Measurements from ENCODE around the gene SULT1C3.

The SULT1C3 gene

GRCh38 chr2:108309903-108310302 is 70.1 kb downstream of the SULT1C3 start:
- DNase-seq: no peak

Measured in activated CD4-positive, alpha-beta T cell treated with anti-CD3 and anti-CD28 coated beads, Interleukin-2, amount 50 U/mL, for 16 hours (primary cell).